Measurements from ENCODE around the gene COL26A1. TPM values are rescaled to one million over a fixed set of nuclear protein-coding genes. Genes with fewer than 3 reads are reported as not detected.

COL26A1 gene
- polyA plus RNA-seq, 1 donor (not counting 4 experiments of a cell fraction or from before 2014, with no cell fraction given): not detected

GRCh38 chr7:101368422-101369165 lies 5.9 kb downstream of the COL26A1 start:
- dilution Hi-C loops (cut with MboI; ENCODE audit: extremely low pct_ligation_motif_present, low sequenced_read_pairs): no loop called here
- Histone ChIP-seq H2AFZ (ENCODE audit: control insufficient read depth, low read length) (no peak overlapping the region), H3K36me3 (ENCODE audit: control insufficient read depth in 2 of 2, extremely low read depth in 1 of 2, insufficient read depth in 2 of 2, low read length in 2 of 2) (no peaks in the 10 kb centered on the region), H3K4me1 (ENCODE audit: control insufficient read depth, extremely low read depth, insufficient read depth, low read length) (no peaks in the 10 kb centered on the region), H3K4me3 (ENCODE audit: control insufficient read depth in 2 of 3, extremely low read depth in 1 of 3, insufficient read depth in 2 of 3, low read depth in 1 of 3, low read length in 3 of 3) (no peak overlapping the region), H3K79me2 (ENCODE audit: control insufficient read depth, insufficient read depth, low read length) (no peaks in the 10 kb centered on the region), H3K9me1 (ENCODE audit: control insufficient read depth, extremely low read depth, insufficient read depth, low read length) (no peaks in the 10 kb centered on the region), H3K4me2 (ENCODE audit: control insufficient read depth, extremely low read depth, insufficient read depth, low read depth, low read length) (no peak overlapping the region), H3K9ac (ENCODE audit: control insufficient read depth, extremely low read depth, insufficient read depth, low read length) (no peak overlapping the region), H3K27me3 (ENCODE audit: control insufficient read depth, extremely low read depth, insufficient read depth, low read length) (peaks cover 19% of the 10 kb centered on the region), H3K9me3 (ENCODE audit: control insufficient read depth, low read depth, low read length) (no peaks in the 10 kb centered on the region), H4K20me1 (ENCODE audit: control insufficient read depth, extremely low read depth, insufficient read depth, low read length) (no peaks in the 10 kb centered on the region), H3K27ac (ENCODE audit: control insufficient read depth, insufficient read depth, low read length) (no peak overlapping the region)
- DNase-seq (ENCODE audit: low read depth, low spot score): no peak
- no peak for FAIRE-seq
- no peak for TF ChIP-seq EZH2 (IDR thresholded peaks at IDR 0.05; ENCODE audit: low read length)
- no peak for TF ChIP-seq CTCF (optimal IDR thresholded peaks at IDR 0.05 in 1 of 3, IDR thresholded peaks at IDR 0.05 in 1 of 3, conservative IDR thresholded peaks at IDR 0.05 in 1 of 3; ENCODE audit: extremely low read depth in 1 of 3, insufficient read depth in 2 of 3, low read length in 3 of 3)

- Histone ChIP-seq H3K4me2 (ENCODE audit: control insufficient read depth, extremely low read depth, insufficient read depth, low read depth, low read length) (no peak overlapping the region), H3K4me1 (ENCODE audit: control insufficient read depth, extremely low read depth, insufficient read depth, low read length) (peaks cover 3% of the 10 kb centered on the region), H3K27me3 (ENCODE audit: control insufficient read depth, extremely low read depth, insufficient read depth, low read length) (peaks cover 20% of the 10 kb centered on the region), H4K20me1 (ENCODE audit: control insufficient read depth, extremely low read depth, insufficient read depth, low read length) (no peaks in the 10 kb centered on the region), H2AFZ (ENCODE audit: control insufficient read depth, low read length) (no peak overlapping the region), H3K27ac (ENCODE audit: control insufficient read depth, insufficient read depth, low read length) (no peak overlapping the region), H3K4me3 (ENCODE audit: control insufficient read depth in 2 of 3, extremely low read depth in 1 of 3, insufficient read depth in 2 of 3, low read depth in 1 of 3, low read length in 3 of 3) (no peak overlapping the region), H3K9ac (ENCODE audit: control insufficient read depth, extremely low read depth, insufficient read depth, low read length) (no peak overlapping the region), H3K9me1 (ENCODE audit: control insufficient read depth, extremely low read depth, insufficient read depth, low read length) (no peaks in the 10 kb centered on the region), H3K9me3 (ENCODE audit: control insufficient read depth, low read depth, low read length) (no peaks in the 10 kb centered on the region), H3K36me3 (ENCODE audit: control insufficient read depth in 2 of 2, extremely low read depth in 1 of 2, insufficient read depth in 2 of 2, low read length in 2 of 2) (no peaks in the 10 kb centered on the region), H3K79me2 (ENCODE audit: control insufficient read depth, insufficient read depth, low read length) (no peaks in the 10 kb centered on the region)
- TF ChIP-seq CTCF (optimal IDR thresholded peaks at IDR 0.05 in 1 of 3, IDR thresholded peaks at IDR 0.05 in 1 of 3, conservative IDR thresholded peaks at IDR 0.05 in 1 of 3; ENCODE audit: extremely low read depth in 1 of 3, insufficient read depth in 2 of 3, low read length in 3 of 3): no peak
- TF ChIP-seq EZH2 (IDR thresholded peaks at IDR 0.05; ENCODE audit: low read length): no peak
- DNase-seq (ENCODE audit: low read depth, low spot score) (no peak), FAIRE-seq (no peak)
- dilution Hi-C loops (cut with MboI; ENCODE audit: extremely low pct_ligation_motif_present, low sequenced_read_pairs): no loop called here
Measured at GRCh38 chr7:101370836-101371235, 8.2 kb downstream of the COL26A1 start.

Measured in keratinocyte (primary cell).